HepG2 (cell line): ENCODE results near the gene MIOS. TPM values are rescaled to one million over a fixed set of nuclear protein-coding genes. Genes with fewer than 3 reads are reported as not detected.

Experiments
- ATAC-seq: fragments of 200-7000 bp; cut with Tn5 transposase; 3 replicates; pipeline ENCODE4 v1.9.1; 2020; ENCODE audit warnings: mild to moderate bottlenecking, moderate library complexity
- BruUV-seq: library from RNA; stranded (reverse); fragments of 400-500 nt; replicated peaks from 2 replicates; lab custom pipeline; 2021; lab: Mats Ljungman, UMichigan
- CTCF ChIA-PET: fragments of 300-600 bp; formaldehyde crosslinking; extraction: SDS; loops from one replicate; lab custom pipeline; 2021; ENCODE audit warnings: low total read pairs, inconsistent platforms, low intra/inter-chr PET ratio; lab: Yijun Ruan, JAX
- POLR2A ChIA-PET: fragments of 350-600 bp; sonication (Branson Sonifier 250); formaldehyde crosslinking; loops from one replicate; lab custom pipeline; 2020; ENCODE audit warnings: antibody characterized with exemption, inconsistent platforms; lab: Yijun Ruan, JAX
- DNase-seq: peaks from one replicate; pipeline ENCODE4 v3.0.0-alpha.2; 2015; ENCODE audit warnings: low spot score
- FAIRE-seq: peaks from 3 replicates; lab custom pipeline; 2011; peaks lifted over from hg19 to GRCh38; lab: Jason Lieb, UNC
- H2AFZ ChIP-seq: one replicate; pipeline ENCODE4 v1.6.1; 2011; ENCODE audit warnings: low read length, inconsistent platforms
- H3K27ac ChIP-seq: fragments of 300-600 bp; 3 replicates; pipeline ENCODE4 v1.8.0; 2011; ENCODE audit warnings: mixed run types, mild to moderate bottlenecking, mixed read lengths, low read length, inconsistent platforms; ENCODE audit not compliant: insufficient read depth; ENCODE audit errors: extremely low read length
- H3K27me3 ChIP-seq, 2 experiments: fragments of 200-600 bp in 1 of 2; 2 replicates in 1 of 2; 3 replicates in 1 of 2; pipeline versions ENCODE4 v1.6.0 to v1.8.0; 2011; ENCODE audit warnings: low read length in 2 of 2, mild to moderate bottlenecking in 2 of 2, moderate library complexity in 2 of 2, inconsistent platforms in 1 of 2; ENCODE audit not compliant: insufficient read depth in 2 of 2, control insufficient read depth in 1 of 2
- H3K36me3 ChIP-seq, 2 experiments: fragments of 200-600 bp in 1 of 2; replicated peaks in 1 of 2; 2 replicates in 1 of 2; 3 replicates in 1 of 2; pipeline versions ENCODE4 v1.5.1 to v1.8.0; 2011; ENCODE audit warnings: low read length in 2 of 2, inconsistent platforms in 1 of 2; ENCODE audit not compliant: insufficient read depth in 2 of 2, control insufficient read depth in 1 of 2
- H3K4me1 ChIP-seq: 2 replicates; pipeline ENCODE4 v1.5.1; 2012; ENCODE audit warnings: low read length, inconsistent platforms; ENCODE audit not compliant: insufficient read depth
- H3K4me2 ChIP-seq: 2 replicates; pipeline ENCODE4 v1.6.0; 2011; ENCODE audit warnings: low read depth, low read length, inconsistent platforms
- H3K4me3 ChIP-seq, 3 experiments: fragments of 200-600 bp in 1 of 3; sonication (generic), shearing (Covaris generic) in 1 of 3; replicated peaks in 1 of 3; 2 replicates each; pipeline ENCODE4 v1.5.1; 2011 to 2016; ENCODE audit warnings: low read length in 3 of 3, inconsistent platforms in 2 of 3, low read depth in 2 of 3, mild to moderate bottlenecking in 2 of 3, control low read depth in 1 of 3, mixed read lengths in 1 of 3; ENCODE audit not compliant: insufficient read depth in 1 of 3
- H3K79me2 ChIP-seq: one replicate; pipeline ENCODE4 v1.6.1; 2011; ENCODE audit warnings: low read length, inconsistent platforms; ENCODE audit not compliant: insufficient read depth
- H3K9ac ChIP-seq: 2 replicates; pipeline ENCODE4 v1.6.0; 2011; ENCODE audit warnings: mild to moderate bottlenecking, low read depth, low read length, inconsistent platforms; ENCODE audit not compliant: insufficient read depth
- H3K9me3 ChIP-seq: 2 replicates; pipeline ENCODE4 v1.5.1; 2012; ENCODE audit warnings: mild to moderate bottlenecking, low read length
- H4K20me1 ChIP-seq: 2 replicates; pipeline ENCODE4 v1.6.0; 2011; ENCODE audit warnings: inconsistent platforms, mild to moderate bottlenecking, low read length, moderate library complexity; ENCODE audit not compliant: insufficient read depth
- ARNT2 ChIP-seq: sonication (generic); formaldehyde crosslinking; IDR thresholded peaks from 2 replicates; pipeline ENCODE4 v1.8.0; 2022; ENCODE audit warnings: mild to moderate bottlenecking, low read depth, missing genetic modification reagents, moderate library complexity
- ATF2 ChIP-seq: sonication (generic); formaldehyde crosslinking; IDR thresholded peaks from 2 replicates; pipeline ENCODE4 v1.4.0; 2020; ENCODE audit warnings: missing genetic modification reagents
- HDAC1 ChIP-seq: sonication (generic); formaldehyde crosslinking; IDR thresholded peaks from 2 replicates; pipeline ENCODE4 v1.5.1; 2020; ENCODE audit warnings: mild to moderate bottlenecking, missing genetic modification reagents
- IKZF5 ChIP-seq: IDR thresholded peaks from 2 replicates; pipeline ENCODE4 v1.6.1; 2018; ENCODE audit warnings: missing genetic modification reagents, mild to moderate bottlenecking, missing compliant biosample characterization
- MAF1 ChIP-seq: sonication (generic); formaldehyde crosslinking; IDR thresholded peaks from 2 replicates; pipeline ENCODE4 v1.5.0; 2020; ENCODE audit warnings: missing genetic modification reagents, borderline replicate concordance
- PAWR ChIP-seq: sonication (generic); formaldehyde crosslinking; IDR thresholded peaks from 2 replicates; pipeline ENCODE4 v1.4.0; 2020; ENCODE audit warnings: missing genetic modification reagents, mild to moderate bottlenecking, borderline replicate concordance
- PBX2 ChIP-seq: IDR thresholded peaks from 2 replicates; pipeline ENCODE4 v1.6.1; 2016; ENCODE audit warnings: control low read depth
- PBX3 ChIP-seq: sonication (generic); formaldehyde crosslinking; IDR thresholded peaks from 2 replicates; pipeline ENCODE4 v1.8.1; 2023; ENCODE audit warnings: missing genetic modification reagents, inconsistent platforms, borderline replicate concordance
- SNAPC2 ChIP-seq: sonication (generic); formaldehyde crosslinking; IDR thresholded peaks from 2 replicates; pipeline ENCODE4 v1.8.1; 2022; ENCODE audit warnings: mild to moderate bottlenecking, missing genetic modification reagents
- ZBTB44 ChIP-seq: sonication (generic); formaldehyde crosslinking; IDR thresholded peaks from 2 replicates; pipeline ENCODE4 v1.4.0; 2020; ENCODE audit warnings: missing genetic modification reagents
- ZMAT3 ChIP-seq: sonication (generic); formaldehyde crosslinking; conservative IDR thresholded peaks from 2 replicates; pipeline ENCODE4 v1.7.0; 2021; ENCODE audit warnings: missing genetic modification reagents
- ZNF232 ChIP-seq: sonication (generic); formaldehyde crosslinking; IDR thresholded peaks from 2 replicates; pipeline ENCODE4 v1.4.0; 2020; ENCODE audit warnings: missing genetic modification reagents, borderline replicate concordance
- ZNF234 ChIP-seq: sonication (generic); formaldehyde crosslinking; conservative IDR thresholded peaks from 2 replicates; pipeline ENCODE4 v1.5.1; 2020; ENCODE audit warnings: mild to moderate bottlenecking, missing genetic modification reagents
- ZNF432 ChIP-seq: sonication (generic); formaldehyde crosslinking; IDR thresholded peaks from 2 replicates; pipeline ENCODE4 v1.5.0; 2020; ENCODE audit warnings: missing genetic modification reagents, mild to moderate bottlenecking, borderline replicate concordance
- ZNF709 ChIP-seq: sonication (generic); formaldehyde crosslinking; IDR thresholded peaks from 2 replicates; pipeline ENCODE4 v1.5.0; 2020; ENCODE audit warnings: mild to moderate bottlenecking, missing genetic modification reagents
- ZNF746 ChIP-seq: sonication (generic); formaldehyde crosslinking; IDR thresholded peaks from 2 replicates; pipeline ENCODE4 v1.8.0; 2022; ENCODE audit warnings: mild to moderate bottlenecking, missing genetic modification reagents
- ZNF772 ChIP-seq: sonication (generic); formaldehyde crosslinking; IDR thresholded peaks from 2 replicates; pipeline ENCODE4 v1.5.0; 2020; ENCODE audit warnings: mild to moderate bottlenecking, missing genetic modification reagents
- ZNF850 ChIP-seq: sonication (generic); formaldehyde crosslinking; conservative IDR thresholded peaks from 2 replicates; pipeline ENCODE4 v1.9.0; 2021; ENCODE audit warnings: mild to moderate bottlenecking, missing genetic modification reagents
- WGBS: methylation state at CpG from one replicate; pipeline ENCODE4 v1.1.6; 2017; ENCODE audit warnings: low lambda C conversion rate; 5-methylcytosine and 5-hydroxymethylcytosine counted together
- in situ Hi-C: cut with HindIII; loops from 2 replicates; pipeline ENCODE4 v1.10.0; 2017; ENCODE audit warnings: low pct_unique_long_range_greater_than_20kb; ENCODE audit not compliant: extremely low pct_ligation_motif_present
- intact Hi-C: fragments of 100-400 bp; cut with micrococcal nuclease; formaldehyde crosslinking; loops from one replicate; pipeline ENCODE4 v1.10.0; 2022; ENCODE audit not compliant: unreplicated experiment
- polyA plus RNA-seq, 8 experiments: library from polyadenylated mRNA; depleted of rRNA in 3 of 8; stranded (reverse) in 7 of 8; unstranded in 1 of 8; fragments of >200 nt; fragmentation: Illumina TruSeq in 4 of 8; extraction: Trizol in 4 of 8; gene quantifications; 2 replicates each; pipeline versions ENCODE4 v1.2.1 to v1.2.3, GENCODE V29; 2011 to 2016; ENCODE audit warnings: low read depth in 4 of 8, missing spikeins in 1 of 8, mixed read lengths in 1 of 8; ENCODE audit not compliant: insufficient read depth in 1 of 8
- total RNA-seq, 5 experiments: library from RNA; depleted of rRNA; stranded (reverse); fragments of >200 nt; fragmentation: Illumina TruSeq; extraction: Trizol; gene quantifications; 2 replicates each; pipeline ENCODE4 v1.2.3, GENCODE V29; 2016; ENCODE audit warnings: low read depth in 1 of 5

MIOS gene
- total and polyA plus RNA-seq, 2 of the 13 experiments (the other 11 are each of a cell fraction or from before 2014, with no cell fraction given): 15.2 to 33.5 TPM

- no peak overlapping the region for H3K27ac ChIP-seq
- H3K4me3 ChIP-seq: peak overlapping the region; percentile 67 to 83 (median 79); a peak in 5 of 6 replicates
- intact Hi-C loops: loop anchor here (1.0 kb wide), 1 partner anchor 72 kb away; the partner anchor contains the start of gene UMAD1
- no peaks in the 10 kb centered on the region for H3K9me3 ChIP-seq
- H2AFZ ChIP-seq: no peak overlapping the region
- TF ChIP-seq PBX3 (CRISPR knock-in tag): no peak
- no peak for TF ChIP-seq IKZF5 (CRISPR knock-in tag)
- TF ChIP-seq HDAC1: no peak
- TF ChIP-seq ZNF234 (CRISPR knock-in tag): no peak
- no peak for TF ChIP-seq ZNF850 (CRISPR knock-in tag)
- no peak for TF ChIP-seq ARNT2 (CRISPR knock-in tag)
- no peak for TF ChIP-seq MAF1 (CRISPR knock-in tag)
- TF ChIP-seq ZNF432: no peak
- no peak for TF ChIP-seq ATF2 (CRISPR knock-in tag)
- TF ChIP-seq ZNF746 (CRISPR knock-in tag): no peak
- TF ChIP-seq ZNF232 (CRISPR knock-in tag): no peak
- no peak for TF ChIP-seq ZNF709
- TF ChIP-seq ZMAT3: no peak
- no peak for TF ChIP-seq PBX2
- TF ChIP-seq ZNF772: no peak
- TF ChIP-seq ZBTB44 (CRISPR knock-in tag): no peak
- TF ChIP-seq SNAPC2 (CRISPR knock-in tag): no peak
- TF ChIP-seq PAWR (CRISPR knock-in tag): no peak
- BruUV-seq: TSS peak; percentile 64
- WGBS: 48% methylated on average over 2 of the region's 2 CpGs
- in situ Hi-C loops: no loop called here
- H3K27me3 ChIP-seq: no peaks in the 10 kb centered on the region
- ATAC-seq: no peak
- peak overlapping the region; percentile 89 for H3K9ac ChIP-seq
- DNase-seq: no peak
- peaks cover under 1 to 10% of the 10 kb centered on the region in 2 experiments; a peak in 3 of 5 replicates for H3K36me3 ChIP-seq
- peaks cover 48% of the 10 kb centered on the region for H3K79me2 ChIP-seq
- peaks cover 42% of the 10 kb centered on the region for H3K4me1 ChIP-seq
- H3K4me2 ChIP-seq: peak overlapping the region; percentile 76
- FAIRE-seq: no peak
- POLR2A ChIA-PET: interaction anchor here (1.7 kb wide), 1 partner anchor 72 kb away, joined by 4 read pairs; the partner anchor contains the start of gene UMAD1
- H4K20me1 ChIP-seq: no peaks in the 10 kb centered on the region
- CTCF ChIA-PET: no interaction called here
These were observed 1.3 kb downstream of the MIOS start for GRCh38 chr7:7567898-7568531.
